Activated CD8-positive, alpha-beta T cell treated with anti-CD3 and anti-CD28 coated beads, Interleukin-2, amount 10 ng/mL, durations not matched to agents 7 days and 5 days (primary cell): ENCODE results near the gene CFAP410. TPM values are rescaled to one million over a fixed set of nuclear protein-coding genes. Genes with fewer than 3 reads are reported as not detected.

Experiments used
- ATAC-seq: fragments of 150-1000 bp; cut with Tn5 transposase; one replicate; pipeline ENCODE4 v1.10.0; 2021; ENCODE audit warnings: moderate library complexity
- CTCF ChIA-PET: fragments of 350-600 bp; sonication (Branson Sonifier 250); formaldehyde crosslinking; loops from one replicate; lab custom pipeline; 2021; ENCODE audit warnings: antibody characterized with exemption; lab: Charles Lee
- POLR2A ChIA-PET: fragments of 350-600 bp; sonication (Branson Sonifier 250); formaldehyde crosslinking; loops from one replicate; lab custom pipeline; 2021; ENCODE audit warnings: antibody characterized with exemption; lab: Charles Lee
- DNase-seq: peaks from one replicate; pipeline ENCODE4 v3.0.0-alpha.2; 2020
- H3K27ac Mint-ChIP-seq: one replicate; pipeline ENCODE4 v1.8.0; 2021; ENCODE audit warnings: mild to moderate bottlenecking, mixed read lengths
- H3K27me3 Mint-ChIP-seq: one replicate; pipeline ENCODE4 v1.8.0; 2021; ENCODE audit warnings: low read depth, mixed read lengths
- H3K36me3 Mint-ChIP-seq: one replicate; pipeline ENCODE4 v1.8.0; 2021; ENCODE audit warnings: low read depth, mixed read lengths
- H3K4me1 Mint-ChIP-seq: one replicate; pipeline ENCODE4 v1.8.0; 2021; ENCODE audit warnings: low read depth, mixed read lengths
- H3K4me3 Mint-ChIP-seq: one replicate; pipeline ENCODE4 v1.8.0; 2021; ENCODE audit warnings: mild to moderate bottlenecking, mixed read lengths
- H3K9me3 Mint-ChIP-seq: one replicate; pipeline ENCODE4 v1.8.0; 2022; ENCODE audit warnings: mixed read lengths; ENCODE audit not compliant: insufficient read depth
- total RNA-seq, 2 experiments: library from RNA; stranded (reverse); gene quantifications; one replicate each; pipeline ENCODE4 v1.2.3, GENCODE V29; 2021

The CFAP410 gene
- total RNA-seq, 2 experiments from 2014 or later = 16.8 to 17.4 TPM

DNA sequence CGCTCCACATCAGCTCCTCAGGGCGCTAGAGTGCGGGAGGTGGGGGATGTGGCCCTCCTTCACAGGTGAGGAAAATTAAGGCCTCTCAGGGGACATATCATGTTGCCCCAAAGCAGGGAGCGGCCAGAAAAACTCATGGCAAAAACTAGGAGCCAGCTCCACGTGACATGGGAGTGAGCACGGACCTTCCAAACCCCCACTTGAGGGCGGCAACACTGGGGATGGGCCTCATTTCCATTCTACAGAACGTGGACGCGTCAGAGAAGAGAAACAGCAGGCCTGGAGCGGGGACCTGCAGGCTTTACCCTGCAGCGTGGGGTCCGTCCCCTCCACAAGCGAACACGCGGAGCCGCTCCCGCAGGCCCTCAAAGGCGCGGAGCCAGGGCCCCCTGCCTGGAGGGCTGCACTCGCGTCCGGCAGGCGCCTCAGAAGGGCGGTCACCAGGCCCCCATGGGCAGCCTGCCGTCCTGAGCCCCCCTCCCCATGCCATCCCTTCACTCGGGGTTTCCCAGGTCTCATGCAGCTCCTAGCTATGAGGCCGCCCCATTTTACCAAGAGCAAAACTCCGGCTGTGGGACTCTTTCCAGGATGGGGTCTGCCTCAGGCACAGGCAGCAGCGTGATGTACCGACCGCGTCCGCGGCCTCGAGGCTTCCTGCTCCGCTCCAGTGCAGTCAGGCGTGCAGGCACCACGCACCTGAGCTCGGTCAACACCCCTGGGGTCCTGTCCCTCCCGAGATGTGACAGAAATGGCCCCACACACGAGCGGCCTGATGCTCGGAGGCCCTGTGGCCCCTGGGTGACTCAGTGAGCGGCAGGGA, 5.5 kb downstream of the CFAP410 start:
- ChIA-PET CTCF (interaction anchor here (0.7 to 0.9 kb wide), 2 partner anchors 18 to 140 kb away, joined by 3 to 4 read pairs; no protein-coding TSS in a partner anchor), POLR2A (no interaction called here)
- Mint-ChIP-seq H3K4me3 (no peak overlapping the region), H3K27ac (no peak overlapping the region), H3K36me3 (peaks cover 9% of the 10 kb centered on the region), H3K27me3 (no peaks in the 10 kb centered on the region), H3K4me1 (peaks cover 6% of the 10 kb centered on the region), H3K9me3 (no peaks in the 10 kb centered on the region)
- no peak for DNase-seq
- no peak for ATAC-seq

DNA sequence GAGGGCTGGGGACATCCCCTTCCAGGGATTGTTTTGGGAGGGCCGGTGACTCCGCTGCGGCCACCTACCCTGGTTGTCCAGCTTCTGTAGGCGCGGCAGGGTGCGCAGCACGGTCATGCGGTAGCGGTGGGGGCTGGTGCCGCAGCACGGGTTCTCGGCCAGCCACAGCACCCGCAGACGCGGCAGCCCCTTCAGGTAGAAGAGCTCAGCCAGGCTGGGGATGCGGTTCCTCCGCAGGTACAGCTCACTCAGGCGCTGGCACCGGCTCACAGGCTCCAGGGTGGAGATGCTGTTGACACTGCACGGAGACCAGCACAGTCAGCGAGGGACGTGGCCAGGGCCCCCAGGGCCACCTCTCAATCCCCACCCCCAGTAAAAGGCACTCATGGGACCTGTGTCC, 6.2 kb downstream of the CFAP410 start:
- no peak for ATAC-seq
- no peaks in the 10 kb centered on the region for H3K27me3 Mint-ChIP-seq
- ChIA-PET CTCF (interaction anchor here (0.9 kb wide), 1 partner anchor 17 kb away, joined by 3 read pairs; no protein-coding TSS in a partner anchor), POLR2A (no interaction called here)
- DNase-seq = no peak
- H3K4me1 Mint-ChIP-seq = peaks cover 6% of the 10 kb centered on the region
- H3K4me3 Mint-ChIP-seq = no peak overlapping the region
- no peaks in the 10 kb centered on the region for H3K9me3 Mint-ChIP-seq
- H3K36me3 Mint-ChIP-seq = peaks cover 9% of the 10 kb centered on the region
- H3K27ac Mint-ChIP-seq = no peak overlapping the region

DNA sequence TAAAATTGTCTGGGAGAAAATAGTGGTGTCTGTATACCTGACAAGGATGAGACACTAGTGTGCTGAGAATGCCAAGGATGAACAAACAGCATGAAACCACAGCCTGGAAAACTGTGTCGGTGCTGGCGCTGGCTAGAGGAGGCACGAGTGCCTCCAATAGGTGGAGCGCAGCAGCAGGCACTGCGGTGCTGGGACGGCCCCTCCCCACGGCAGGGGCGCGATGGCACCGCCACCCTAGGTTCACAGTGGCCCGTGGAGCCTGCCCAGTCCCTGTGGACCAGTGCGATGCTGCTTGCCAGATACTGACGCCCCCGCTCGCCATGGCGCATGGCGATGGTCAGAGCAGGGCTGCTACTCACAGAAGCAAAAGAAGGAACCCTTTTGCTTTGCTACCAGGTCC, 6.8 kb downstream of the CFAP410 start:
- Mint-ChIP-seq H3K4me1 (no peaks in the 10 kb centered on the region), H3K27me3 (no peaks in the 10 kb centered on the region), H3K9me3 (no peaks in the 10 kb centered on the region), H3K4me3 (no peak overlapping the region), H3K36me3 (peaks cover 5% of the 10 kb centered on the region), H3K27ac (no peak overlapping the region)
- ATAC-seq = no peak
- no peak for DNase-seq
- ChIA-PET CTCF (interaction anchor here (0.9 kb wide), 1 partner anchor 17 kb away, joined by 3 read pairs; no protein-coding TSS in a partner anchor), POLR2A (no interaction called here)

DNA sequence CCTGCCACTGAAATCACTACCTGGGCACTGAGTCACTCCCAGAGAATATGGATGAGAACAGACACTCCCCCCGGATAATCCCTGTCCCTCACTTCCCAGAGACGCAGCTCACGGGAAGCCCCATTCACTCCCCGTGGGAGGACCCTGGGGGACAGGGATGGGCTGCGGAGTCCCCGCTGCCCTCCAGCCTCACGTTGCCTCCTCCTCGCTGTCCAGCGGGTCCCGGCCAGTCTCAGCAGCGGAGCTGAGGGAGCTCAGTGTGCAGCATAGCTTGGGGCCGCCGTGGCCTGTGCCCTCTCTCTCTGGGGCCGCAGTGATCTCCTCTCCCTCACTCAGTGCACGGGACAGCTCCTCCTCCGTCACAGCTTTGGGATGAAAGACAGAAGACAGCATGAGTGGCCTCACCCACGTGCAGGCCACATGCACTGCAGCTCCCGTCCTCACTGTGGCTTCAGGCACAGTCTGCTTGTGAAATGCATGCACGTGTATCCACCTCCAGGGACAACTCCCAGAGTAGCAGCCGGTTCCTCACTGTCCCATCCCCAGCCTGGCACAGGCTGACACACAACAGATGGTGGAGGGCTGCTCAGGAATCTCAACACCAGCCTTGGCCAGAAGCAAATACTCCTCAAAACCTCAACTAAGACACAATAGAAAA, 7.4 kb downstream of the CFAP410 start:
- no peak overlapping the region for H3K27ac Mint-ChIP-seq
- ChIA-PET POLR2A (no interaction called here), CTCF (no interaction called here)
- DNase-seq = no peak
- H3K4me3 Mint-ChIP-seq = no peak overlapping the region
- peaks cover 4% of the 10 kb centered on the region for H3K36me3 Mint-ChIP-seq
- H3K4me1 Mint-ChIP-seq = no peaks in the 10 kb centered on the region
- no peaks in the 10 kb centered on the region for H3K9me3 Mint-ChIP-seq
- ATAC-seq = no peak
- H3K27me3 Mint-ChIP-seq = no peaks in the 10 kb centered on the region

DNA sequence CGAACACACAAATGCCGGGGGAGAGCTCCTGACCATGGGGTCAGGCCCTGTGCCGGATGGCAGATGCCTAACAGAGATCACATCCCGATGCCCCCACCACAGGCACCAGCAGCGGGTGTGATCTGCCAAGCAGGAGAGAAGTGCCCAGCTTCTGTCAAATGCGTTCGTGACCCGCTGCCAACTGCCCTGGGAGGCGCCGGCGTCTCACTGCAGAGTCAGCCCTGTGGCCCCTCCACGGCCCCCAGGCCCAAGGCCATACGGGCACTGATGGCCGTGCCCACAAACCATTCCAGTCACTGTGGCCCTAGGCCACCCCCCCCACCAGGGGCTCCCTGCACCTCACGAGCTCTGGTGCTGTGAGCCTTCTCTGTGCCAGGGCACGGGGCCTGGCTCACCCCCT, 8.0 kb downstream of the CFAP410 start:
- peaks cover 4% of the 10 kb centered on the region for H3K36me3 Mint-ChIP-seq
- H3K27ac Mint-ChIP-seq = no peak overlapping the region
- ATAC-seq = no peak
- CTCF ChIA-PET = no interaction called here
- DNase-seq = no peak
- H3K27me3 Mint-ChIP-seq = no peaks in the 10 kb centered on the region
- POLR2A ChIA-PET = no interaction called here
- H3K9me3 Mint-ChIP-seq = no peaks in the 10 kb centered on the region
- no peaks in the 10 kb centered on the region for H3K4me1 Mint-ChIP-seq
- no peak overlapping the region for H3K4me3 Mint-ChIP-seq

DNA sequence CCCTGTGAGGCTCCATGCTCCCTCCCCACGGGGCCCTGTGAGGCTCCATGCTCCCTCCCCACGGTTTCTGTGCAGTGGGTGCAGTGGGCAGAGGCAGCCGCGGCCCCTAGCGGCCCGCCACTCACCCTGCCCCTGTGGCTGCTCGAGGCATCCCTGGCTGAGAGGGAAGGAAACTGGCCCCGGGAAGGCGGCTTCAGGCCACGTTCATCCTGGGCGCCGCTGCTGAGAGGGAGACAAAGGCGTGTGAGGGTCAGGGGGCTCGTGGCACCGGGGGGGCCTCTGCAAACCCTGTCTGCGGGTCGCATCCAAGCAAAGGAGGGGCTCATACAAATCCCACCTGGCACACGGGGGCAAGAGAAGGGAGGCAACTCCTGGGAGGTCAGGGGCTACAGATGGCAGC, 8.5 kb downstream of the CFAP410 start:
- H3K4me3 Mint-ChIP-seq = no peak overlapping the region
- ATAC-seq (no peak), DNase-seq (no peak)
- ChIA-PET CTCF (no interaction called here), POLR2A (no interaction called here)
- peaks cover 4% of the 10 kb centered on the region for H3K36me3 Mint-ChIP-seq
- peak overlapping the region; percentile 25 for H3K27ac Mint-ChIP-seq
- no peaks in the 10 kb centered on the region for H3K9me3 Mint-ChIP-seq
- no peaks in the 10 kb centered on the region for H3K4me1 Mint-ChIP-seq
- no peaks in the 10 kb centered on the region for H3K27me3 Mint-ChIP-seq

DNA sequence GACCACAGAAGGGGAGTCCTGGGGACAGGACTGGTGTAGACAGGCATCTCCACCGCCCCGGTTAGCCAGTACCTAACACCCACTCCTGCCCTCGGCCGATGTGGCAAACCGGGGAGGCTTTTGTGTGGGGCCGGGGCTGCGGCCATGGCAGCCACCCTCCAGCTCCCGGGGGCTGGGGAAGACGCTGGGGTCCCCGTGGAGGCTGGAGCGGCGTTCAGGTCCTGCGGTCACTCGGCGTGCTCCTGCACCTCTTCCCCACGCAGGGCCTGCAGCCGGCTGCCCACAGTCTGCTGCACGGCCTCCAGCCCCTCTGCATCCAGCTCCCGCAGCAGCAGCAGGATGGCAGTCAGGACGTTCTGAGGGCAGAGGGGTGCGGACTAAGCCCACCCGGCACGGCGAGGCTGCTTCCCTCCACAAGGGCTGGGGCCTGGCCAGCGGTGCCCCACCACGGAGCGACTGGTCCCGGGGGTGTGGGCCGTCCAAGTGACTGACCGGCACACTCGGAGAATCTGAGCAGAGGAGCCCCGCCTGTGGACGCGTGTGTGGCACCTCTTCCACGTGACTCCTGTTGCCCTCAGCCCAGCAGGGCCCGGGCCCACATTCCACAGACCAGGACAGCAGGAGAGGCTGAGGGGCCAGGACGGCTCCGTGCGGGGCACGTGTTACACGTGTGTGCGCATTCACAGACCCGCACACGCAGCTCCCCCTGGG, 9.1 kb downstream of the CFAP410 start:
- H3K27ac Mint-ChIP-seq = no peak overlapping the region
- H3K36me3 Mint-ChIP-seq = peaks cover 6% of the 10 kb centered on the region
- DNase-seq (no peak), ATAC-seq (no peak)
- ChIA-PET POLR2A (no interaction called here), CTCF (no interaction called here)
- H3K9me3 Mint-ChIP-seq = no peaks in the 10 kb centered on the region
- H3K27me3 Mint-ChIP-seq = no peaks in the 10 kb centered on the region
- H3K4me3 Mint-ChIP-seq = no peak overlapping the region
- no peaks in the 10 kb centered on the region for H3K4me1 Mint-ChIP-seq

DNA sequence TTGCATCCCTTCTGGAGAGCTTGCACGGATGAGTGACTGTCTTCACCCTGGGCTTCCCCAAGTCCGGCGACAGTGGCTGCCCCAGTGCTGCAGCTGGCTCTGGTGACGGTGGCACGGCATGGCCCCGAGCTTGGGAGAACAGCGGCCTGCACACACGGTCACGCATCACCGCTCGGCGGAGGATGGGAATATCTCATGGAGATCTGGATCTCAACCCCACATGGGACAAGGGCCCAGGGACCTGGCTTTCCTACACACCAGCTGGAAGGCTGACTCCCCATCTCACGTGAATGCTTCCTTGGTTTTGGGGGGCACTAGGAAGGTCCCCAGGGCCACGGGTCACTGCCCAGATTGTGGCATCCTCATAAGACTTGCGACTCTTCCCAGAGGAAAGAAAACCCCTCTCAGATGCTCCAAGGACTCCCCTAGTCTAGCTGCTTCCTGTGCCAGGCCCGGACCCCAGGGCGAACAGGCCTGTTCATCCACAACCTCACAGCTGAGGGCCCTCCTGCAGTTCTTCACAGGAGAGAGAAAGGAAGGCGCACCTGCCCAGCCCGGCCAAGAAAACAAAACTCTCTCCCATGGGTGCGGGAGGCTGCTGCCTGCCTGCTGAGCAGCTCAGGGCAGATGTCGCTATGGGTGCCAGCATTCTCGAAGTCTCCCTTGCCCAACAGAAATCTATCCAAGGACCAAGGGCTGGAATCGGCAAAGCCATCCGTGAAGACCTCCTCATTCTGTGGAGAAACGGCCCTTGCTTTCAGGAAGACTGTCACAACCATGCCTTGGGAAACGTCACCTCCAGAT, 9.9 kb downstream of the CFAP410 start:
- H3K9me3 Mint-ChIP-seq = no peaks in the 10 kb centered on the region

DNA sequence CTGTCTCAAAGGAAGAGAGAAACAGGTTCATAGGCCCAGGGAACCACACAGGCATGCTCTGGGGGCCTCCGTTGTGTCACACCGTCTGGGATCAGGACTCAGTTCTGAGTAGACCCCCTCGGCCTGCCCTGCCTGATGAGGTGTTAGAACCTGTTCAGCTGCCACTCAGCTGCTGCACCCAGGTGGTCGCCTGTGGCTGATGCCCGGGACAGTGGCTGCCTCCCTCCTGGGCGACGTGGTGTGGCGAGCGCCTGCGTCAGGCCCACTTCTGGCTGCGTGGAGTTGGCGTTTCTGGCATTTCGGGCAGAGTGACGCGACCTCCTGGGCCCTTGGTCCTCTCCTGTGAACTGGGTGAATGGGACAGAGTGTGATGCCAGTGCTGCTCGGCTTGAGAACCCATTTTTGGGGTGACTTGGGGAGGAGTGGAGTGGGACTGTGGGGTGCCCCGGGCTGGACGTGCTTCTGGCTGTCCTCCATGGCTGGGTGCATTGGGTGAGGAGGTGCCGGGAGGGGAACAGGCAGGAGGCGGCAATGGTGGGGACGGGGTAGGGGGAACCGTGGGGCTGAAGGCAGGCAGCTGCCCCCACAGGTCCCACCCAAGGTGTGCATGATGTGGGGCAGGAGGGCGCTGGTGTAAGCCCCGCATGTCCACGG, 10.8 kb downstream of the CFAP410 start:
- Mint-ChIP-seq H3K9me3 (no peaks in the 10 kb centered on the region), H3K27ac (peak overlapping the region; percentile 25), H3K4me3 (no peak overlapping the region), H3K36me3 (peaks cover 10% of the 10 kb centered on the region), H3K27me3 (no peaks in the 10 kb centered on the region), H3K4me1 (no peaks in the 10 kb centered on the region)
- POLR2A ChIA-PET = interaction anchor here (0.6 to 1.2 kb wide), 2 partner anchors 10 to 19 kb away, joined by 3 to 5 read pairs; no protein-coding TSS in a partner anchor
- CTCF ChIA-PET = interaction anchor here (1.0 kb wide), 1 partner anchor 31 kb away, joined by 3 read pairs; no protein-coding TSS in a partner anchor
- DNase-seq = no peak
- no peak for ATAC-seq

More for the DNA sequence above, 9.9 kb downstream of the CFAP410 start:
- H3K36me3 Mint-ChIP-seq = peaks cover 10% of the 10 kb centered on the region
- H3K4me1 Mint-ChIP-seq = no peaks in the 10 kb centered on the region
- ATAC-seq (no peak), DNase-seq (no peak)
- ChIA-PET POLR2A (interaction anchor here (0.6 kb wide), 1 partner anchor 76 kb away, joined by 3 read pairs; no protein-coding TSS in a partner anchor), CTCF (no interaction called here)
- H3K27ac Mint-ChIP-seq = no peak overlapping the region
- H3K4me3 Mint-ChIP-seq = no peak overlapping the region
- no peaks in the 10 kb centered on the region for H3K27me3 Mint-ChIP-seq

DNA sequence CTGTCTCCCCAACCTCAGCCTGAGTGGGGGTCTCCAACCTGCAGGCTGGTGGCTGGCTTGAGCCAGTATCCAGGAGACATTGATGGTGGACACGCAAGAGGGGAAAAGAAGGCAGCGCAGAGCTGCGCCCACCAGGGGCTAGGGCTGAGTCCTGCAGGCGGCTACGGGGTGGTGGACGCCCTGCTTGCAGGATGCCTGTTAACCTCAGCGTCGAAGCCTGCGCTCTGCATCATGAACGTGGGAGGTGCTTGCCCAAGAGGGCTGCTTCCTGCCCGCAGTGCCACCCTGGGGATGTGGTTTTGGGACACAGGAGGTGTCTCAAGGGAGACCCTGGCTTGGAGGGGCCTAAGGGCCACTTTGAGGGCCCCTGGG, 11.6 kb downstream of the CFAP410 start:
- H3K4me3 Mint-ChIP-seq = no peak overlapping the region
- H3K36me3 Mint-ChIP-seq = peaks cover 13% of the 10 kb centered on the region
- H3K9me3 Mint-ChIP-seq = no peaks in the 10 kb centered on the region
- ChIA-PET CTCF (interaction anchor here (1.0 kb wide), 1 partner anchor 30 kb away, joined by 3 read pairs; no protein-coding TSS in a partner anchor), POLR2A (interaction anchor here (0.6 to 1.2 kb wide), 2 partner anchors 11 to 19 kb away, joined by 3 to 5 read pairs; no protein-coding TSS in a partner anchor)
- no peak for ATAC-seq
- no peaks in the 10 kb centered on the region for H3K27me3 Mint-ChIP-seq
- DNase-seq = no peak
- H3K4me1 Mint-ChIP-seq = no peaks in the 10 kb centered on the region
- H3K27ac Mint-ChIP-seq = no peak overlapping the region
